GM23248 (cell line): ENCODE data around the gene CRHR2.

ENCODE experiments used
- EZH2 ChIP-seq: fragments of 200-600 bp; sonication (generic); IDR thresholded peaks from 2 replicates; pipeline ENCODE4 v1.6.1; 2018; ENCODE audit warnings: antibody characterized with exemption, mild to moderate bottlenecking; ENCODE audit not compliant: insufficient read depth, poor library complexity, severe bottlenecking
- EZH2phosphoT487 ChIP-seq: fragments of 200-600 bp; sonication (generic); IDR thresholded peaks from 2 replicates; pipeline ENCODE4 v1.6.1; 2018; ENCODE audit warnings: antibody characterized with exemption, moderate library complexity, mild to moderate bottlenecking, low read depth; ENCODE audit not compliant: insufficient read depth

- TF ChIP-seq EZH2 (no peak), EZH2phosphoT487 (no peak)
Observed at GRCh38 chr7:30649717-30650420, 32.4 kb downstream of the CRHR2 start.
